GM10266 (cell line): ENCODE data around the gene YAF2.
"Not testable (repeated sequence)": the region's sequence is repeated elsewhere in the genome, so short reads cannot be mapped to it uniquely, and the experiment has no call there.

Experiments
- DNase-seq: peaks from one replicate; pipeline ENCODE4 v3.0.0; 2012; ENCODE audit errors: extremely low spot score
- CTCF ChIP-seq: IDR thresholded peaks from 2 replicates; pipeline ENCODE4 v1.5.1; 2012; ENCODE audit warnings: mild to moderate bottlenecking, low read depth; ENCODE audit not compliant: control insufficient read depth, insufficient read depth; ENCODE audit errors: missing control alignments

Gene YAF2

GRCh38 chr12:42255221-42255865, 17.3 kb upstream of the YAF2 start:
- no peak for DNase-seq
- no peak for TF ChIP-seq CTCF

- DNase-seq: not testable (repeated sequence)
These were observed 14.6 kb upstream of the YAF2 start for GRCh38 chr12:42252645-42253044.

- DNase-seq: not testable (repeated sequence)
These were observed 11.0 kb upstream of the YAF2 start for GRCh38 chr12:42249033-42249432.

- TF ChIP-seq CTCF: no peak
- DNase-seq: no peak
These were observed 2.2 kb upstream of the YAF2 start for GRCh38 chr12:42240131-42240750.

- no peak for TF ChIP-seq CTCF
- DNase-seq: no peak
These were observed 202 bp downstream of the YAF2 start for GRCh38 chr12:42237853-42238239.

- TF ChIP-seq CTCF: peak; percentile 56
- DNase-seq: peak; percentile 88
These were observed 796 bp downstream of the YAF2 start for GRCh38 chr12:42237052-42237852.

GRCh38 chr12:42236017-42236416, 2.0 kb downstream of the YAF2 start:
- no peak for DNase-seq
- TF ChIP-seq CTCF: no peak

GRCh38 chr12:42235426-42235825, 2.6 kb downstream of the YAF2 start:
- no peak for TF ChIP-seq CTCF

More at GRCh38 chr12:42235426-42235825, 2.6 kb downstream of the YAF2 start:
- no peak for DNase-seq
